Measurements from ENCODE around the gene RANBP9.

GRCh38 chr6:13572951-13573654 lies 138.5 kb downstream of the RANBP9 start:
- TF ChIP-seq MTA3 (CRISPR knock-in tag; IDR thresholded peaks at IDR 0.05) (no peak), ZNF3 (CRISPR knock-in tag; IDR thresholded peaks at IDR 0.05) (no peak), RBFOX2 (IDR thresholded peaks at IDR 0.05; ENCODE audit: low read depth, low read length) (no peak; the same call in 1 of the 2 replicates), CREM (IDR thresholded peaks at IDR 0.05) (no peak), CREM (CRISPR knock-in tag; IDR thresholded peaks at IDR 0.05) (no peak)
- TF ChIP-seq, protein P1, sequence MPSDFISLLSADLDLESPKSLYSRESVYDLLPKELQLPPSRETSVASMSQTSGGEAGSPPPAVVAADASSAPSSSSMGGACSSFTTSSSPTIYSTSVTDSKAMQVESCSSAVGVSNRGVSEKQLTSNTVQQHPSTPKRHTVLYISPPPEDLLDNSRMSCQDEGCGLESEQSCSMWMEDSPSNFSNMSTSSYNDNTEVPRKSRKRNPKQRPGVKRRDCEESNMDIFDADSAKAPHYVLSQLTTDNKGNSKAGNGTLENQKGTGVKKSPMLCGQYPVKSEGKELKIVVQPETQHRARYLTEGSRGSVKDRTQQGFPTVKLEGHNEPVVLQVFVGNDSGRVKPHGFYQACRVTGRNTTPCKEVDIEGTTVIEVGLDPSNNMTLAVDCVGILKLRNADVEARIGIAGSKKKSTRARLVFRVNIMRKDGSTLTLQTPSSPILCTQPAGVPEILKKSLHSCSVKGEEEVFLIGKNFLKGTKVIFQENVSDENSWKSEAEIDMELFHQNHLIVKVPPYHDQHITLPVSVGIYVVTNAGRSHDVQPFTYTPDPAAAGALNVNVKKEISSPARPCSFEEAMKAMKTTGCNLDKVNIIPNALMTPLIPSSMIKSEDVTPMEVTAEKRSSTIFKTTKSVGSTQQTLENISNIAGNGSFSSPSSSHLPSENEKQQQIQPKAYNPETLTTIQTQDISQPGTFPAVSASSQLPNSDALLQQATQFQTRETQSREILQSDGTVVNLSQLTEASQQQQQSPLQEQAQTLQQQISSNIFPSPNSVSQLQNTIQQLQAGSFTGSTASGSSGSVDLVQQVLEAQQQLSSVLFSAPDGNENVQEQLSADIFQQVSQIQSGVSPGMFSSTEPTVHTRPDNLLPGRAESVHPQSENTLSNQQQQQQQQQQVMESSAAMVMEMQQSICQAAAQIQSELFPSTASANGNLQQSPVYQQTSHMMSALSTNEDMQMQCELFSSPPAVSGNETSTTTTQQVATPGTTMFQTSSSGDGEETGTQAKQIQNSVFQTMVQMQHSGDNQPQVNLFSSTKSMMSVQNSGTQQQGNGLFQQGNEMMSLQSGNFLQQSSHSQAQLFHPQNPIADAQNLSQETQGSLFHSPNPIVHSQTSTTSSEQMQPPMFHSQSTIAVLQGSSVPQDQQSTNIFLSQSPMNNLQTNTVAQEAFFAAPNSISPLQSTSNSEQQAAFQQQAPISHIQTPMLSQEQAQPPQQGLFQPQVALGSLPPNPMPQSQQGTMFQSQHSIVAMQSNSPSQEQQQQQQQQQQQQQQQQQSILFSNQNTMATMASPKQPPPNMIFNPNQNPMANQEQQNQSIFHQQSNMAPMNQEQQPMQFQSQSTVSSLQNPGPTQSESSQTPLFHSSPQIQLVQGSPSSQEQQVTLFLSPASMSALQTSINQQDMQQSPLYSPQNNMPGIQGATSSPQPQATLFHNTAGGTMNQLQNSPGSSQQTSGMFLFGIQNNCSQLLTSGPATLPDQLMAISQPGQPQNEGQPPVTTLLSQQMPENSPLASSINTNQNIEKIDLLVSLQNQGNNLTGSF (CRISPR knock-in tag; IDR thresholded peaks at IDR 0.05) = no peak
- TF ChIP-seq, protein P2, sequence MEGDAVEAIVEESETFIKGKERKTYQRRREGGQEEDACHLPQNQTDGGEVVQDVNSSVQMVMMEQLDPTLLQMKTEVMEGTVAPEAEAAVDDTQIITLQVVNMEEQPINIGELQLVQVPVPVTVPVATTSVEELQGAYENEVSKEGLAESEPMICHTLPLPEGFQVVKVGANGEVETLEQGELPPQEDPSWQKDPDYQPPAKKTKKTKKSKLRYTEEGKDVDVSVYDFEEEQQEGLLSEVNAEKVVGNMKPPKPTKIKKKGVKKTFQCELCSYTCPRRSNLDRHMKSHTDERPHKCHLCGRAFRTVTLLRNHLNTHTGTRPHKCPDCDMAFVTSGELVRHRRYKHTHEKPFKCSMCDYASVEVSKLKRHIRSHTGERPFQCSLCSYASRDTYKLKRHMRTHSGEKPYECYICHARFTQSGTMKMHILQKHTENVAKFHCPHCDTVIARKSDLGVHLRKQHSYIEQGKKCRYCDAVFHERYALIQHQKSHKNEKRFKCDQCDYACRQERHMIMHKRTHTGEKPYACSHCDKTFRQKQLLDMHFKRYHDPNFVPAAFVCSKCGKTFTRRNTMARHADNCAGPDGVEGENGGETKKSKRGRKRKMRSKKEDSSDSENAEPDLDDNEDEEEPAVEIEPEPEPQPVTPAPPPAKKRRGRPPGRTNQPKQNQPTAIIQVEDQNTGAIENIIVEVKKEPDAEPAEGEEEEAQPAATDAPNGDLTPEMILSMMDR (CRISPR knock-in tag; IDR thresholded peaks at IDR 0.05) = no peak
